SU-DHL-6 (cell line): ENCODE data around the gene TARDBP.

Source experiments
- H2AFZ ChIP-seq: fragments of 200-600 bp; sonication (generic); 2 replicates; pipeline ENCODE4 v1.6.1; 2014; ENCODE audit warnings: low read depth, mild to moderate bottlenecking, moderate library complexity, mixed read lengths, antibody characterized with exemption, low read length; ENCODE audit not compliant: severe bottlenecking
- H3F3A ChIP-seq: fragments of 200-600 bp; shearing (Covaris generic); 2 replicates; pipeline ENCODE4 v1.6.0; 2016; ENCODE audit warnings: antibody characterized with exemption, mild to moderate bottlenecking; ENCODE audit not compliant: insufficient read depth
- H3K27ac ChIP-seq: fragments of 200-600 bp; sonication (generic); 2 replicates; pipeline ENCODE4 v1.5.1; 2016; ENCODE audit warnings: low read depth, mild to moderate bottlenecking, low read length, moderate library complexity, mixed read lengths
- H3K27me3 ChIP-seq: fragments of 200-600 bp; sonication (generic), shearing (Covaris generic); 2 replicates; pipeline ENCODE4 v1.6.0; 2014; ENCODE audit warnings: mild to moderate bottlenecking, low read length
- H3K36me3 ChIP-seq: fragments of 200-600 bp; sonication (generic); 2 replicates; pipeline ENCODE4 v1.6.1; 2014; ENCODE audit warnings: mild to moderate bottlenecking, low read length, mixed read lengths
- H3K4me2 ChIP-seq: fragments of 300-600, 200-600 bp; shearing (Covaris generic), sonication (generic); 2 replicates; pipeline ENCODE4 v1.6.0; 2014; ENCODE audit warnings: low read length, low read depth, mild to moderate bottlenecking; ENCODE audit not compliant: poor library complexity, severe bottlenecking
- H3K4me3 ChIP-seq: fragments of 200-600 bp; sonication (generic); 2 replicates; pipeline ENCODE4 v1.5.1; 2014; ENCODE audit warnings: antibody characterized with exemption, low read length, mild to moderate bottlenecking, mixed read lengths; ENCODE audit not compliant: insufficient read depth, poor library complexity, severe bottlenecking
- H3K79me2 ChIP-seq: fragments of 200-600 bp; sonication (generic); 2 replicates; pipeline ENCODE4 v1.6.1; 2014; ENCODE audit warnings: mild to moderate bottlenecking, low read length, moderate library complexity; ENCODE audit not compliant: insufficient read depth
- H3K9ac ChIP-seq: fragments of 200-600 bp; sonication (generic); 2 replicates; pipeline ENCODE4 v1.7.0; 2014; ENCODE audit warnings: mild to moderate bottlenecking, low read length
- H3K9me2 ChIP-seq: fragments of 200-600 bp; sonication (generic); replicated peaks from 2 replicates; pipeline ENCODE4 v1.6.1; 2014; ENCODE audit warnings: low read length; ENCODE audit not compliant: insufficient read depth
- H3K9me3 ChIP-seq: fragments of 200-600 bp; sonication (generic); 2 replicates; pipeline ENCODE4 v1.6.1; 2014; ENCODE audit warnings: low read length, mixed read lengths; ENCODE audit not compliant: insufficient read depth
- H4K20me1 ChIP-seq: fragments of 200-600 bp; sonication (generic); 2 replicates; pipeline ENCODE4 v1.6.1; 2014; ENCODE audit warnings: low read depth, mild to moderate bottlenecking, antibody characterized with exemption, low read length, moderate library complexity, mixed read lengths
- EZH2phosphoT487 ChIP-seq: fragments of 200-600 bp; sonication (generic), shearing (Covaris generic); conservative IDR thresholded peaks from 2 replicates; pipeline ENCODE4 v1.6.1; 2018; ENCODE audit warnings: mild to moderate bottlenecking, antibody characterized with exemption, low read length, moderate library complexity, mixed read lengths
- TF ChIP-seq, protein P1 (sequence below): fragments of 200-600 bp; sonication (generic); IDR thresholded peaks from one replicate; pipeline ENCODE4 v1.5.1; 2017; ENCODE audit warnings: antibody characterized with exemption, mild to moderate bottlenecking, low read length, moderate library complexity; ENCODE audit not compliant: insufficient read depth, poor library complexity, severe bottlenecking

Gene TARDBP

GRCh38 chr1:11024154-11024873 lies 11.9 kb downstream of the TARDBP start:
- Histone ChIP-seq H3K79me2 (peaks cover 2% of the 10 kb centered on the region; the same call in 1 of the 2 replicates), H3F3A (peaks cover 22% of the 10 kb centered on the region), H3K9me2 (no peaks in the 10 kb centered on the region), H3K27ac (no peak overlapping the region), H3K9me3 (no peaks in the 10 kb centered on the region), H3K4me3 (no peak overlapping the region), H3K36me3 (peaks cover 48% of the 10 kb centered on the region), H3K27me3 (no peaks in the 10 kb centered on the region), H2AFZ (no peak overlapping the region), H4K20me1 (peaks cover 11% of the 10 kb centered on the region), H3K9ac (no peak overlapping the region), H3K4me2 (no peak overlapping the region)
- TF ChIP-seq, protein P1, sequence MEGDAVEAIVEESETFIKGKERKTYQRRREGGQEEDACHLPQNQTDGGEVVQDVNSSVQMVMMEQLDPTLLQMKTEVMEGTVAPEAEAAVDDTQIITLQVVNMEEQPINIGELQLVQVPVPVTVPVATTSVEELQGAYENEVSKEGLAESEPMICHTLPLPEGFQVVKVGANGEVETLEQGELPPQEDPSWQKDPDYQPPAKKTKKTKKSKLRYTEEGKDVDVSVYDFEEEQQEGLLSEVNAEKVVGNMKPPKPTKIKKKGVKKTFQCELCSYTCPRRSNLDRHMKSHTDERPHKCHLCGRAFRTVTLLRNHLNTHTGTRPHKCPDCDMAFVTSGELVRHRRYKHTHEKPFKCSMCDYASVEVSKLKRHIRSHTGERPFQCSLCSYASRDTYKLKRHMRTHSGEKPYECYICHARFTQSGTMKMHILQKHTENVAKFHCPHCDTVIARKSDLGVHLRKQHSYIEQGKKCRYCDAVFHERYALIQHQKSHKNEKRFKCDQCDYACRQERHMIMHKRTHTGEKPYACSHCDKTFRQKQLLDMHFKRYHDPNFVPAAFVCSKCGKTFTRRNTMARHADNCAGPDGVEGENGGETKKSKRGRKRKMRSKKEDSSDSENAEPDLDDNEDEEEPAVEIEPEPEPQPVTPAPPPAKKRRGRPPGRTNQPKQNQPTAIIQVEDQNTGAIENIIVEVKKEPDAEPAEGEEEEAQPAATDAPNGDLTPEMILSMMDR, result no peak
- no peak for TF ChIP-seq EZH2phosphoT487

DNA sequence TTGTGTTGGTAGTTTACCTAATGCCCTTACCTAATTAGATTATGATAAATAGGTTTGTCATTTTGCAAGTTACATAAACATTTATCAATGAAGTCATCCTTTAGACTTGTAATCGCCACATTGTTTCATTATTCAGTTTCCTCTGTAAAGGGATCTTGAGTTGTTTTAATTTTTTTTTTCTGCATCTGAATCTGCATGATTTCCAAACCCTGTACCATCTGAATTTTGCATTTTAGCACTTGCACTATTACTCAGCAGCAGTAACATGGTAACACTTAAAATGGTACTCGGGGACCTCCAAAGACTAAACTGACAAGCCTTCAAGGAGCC lies 12.4 kb downstream of the TARDBP start:
- Histone ChIP-seq H3F3A (peaks cover 22% of the 10 kb centered on the region), H3K9ac (no peak overlapping the region), H3K4me2 (no peak overlapping the region), H2AFZ (no peak overlapping the region), H4K20me1 (peaks cover 11% of the 10 kb centered on the region), H3K4me3 (no peak overlapping the region), H3K27me3 (no peaks in the 10 kb centered on the region), H3K9me3 (no peaks in the 10 kb centered on the region), H3K79me2 (no peaks in the 10 kb centered on the region), H3K27ac (no peak overlapping the region), H3K9me2 (no peaks in the 10 kb centered on the region), H3K36me3 (peaks cover 47% of the 10 kb centered on the region)
- TF ChIP-seq EZH2phosphoT487, result no peak
- TF ChIP-seq, protein P1, result no peak

DNA sequence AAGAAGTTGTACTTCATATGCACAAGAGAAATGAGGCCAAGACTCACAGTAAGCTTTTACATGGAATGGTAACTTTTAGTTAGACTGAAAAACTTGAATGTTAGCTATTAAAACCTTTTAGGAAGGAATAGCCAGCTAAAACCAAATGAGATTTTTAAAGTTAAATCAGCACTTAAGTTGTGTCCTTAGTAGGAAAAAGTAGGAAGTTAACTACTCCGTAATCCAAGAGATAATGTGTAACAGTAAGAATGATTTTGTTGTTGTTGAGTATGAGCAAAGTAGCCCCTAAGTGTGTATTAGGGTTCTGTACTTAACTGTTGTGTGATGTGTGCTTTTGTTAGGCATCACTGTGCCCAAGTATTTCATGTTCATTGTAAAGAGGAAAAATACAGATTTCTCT lies 13.2 kb downstream of the TARDBP start:
- H3K9me3 ChIP-seq, result no peaks in the 10 kb centered on the region

More for the DNA sequence above, 13.2 kb downstream of the TARDBP start:
- Histone ChIP-seq H3K36me3 (peaks cover 42% of the 10 kb centered on the region), H3K4me2 (no peak overlapping the region), H3K79me2 (no peaks in the 10 kb centered on the region), H3F3A (peaks cover 22% of the 10 kb centered on the region), H3K9ac (no peak overlapping the region), H2AFZ (no peak overlapping the region), H4K20me1 (peaks cover 11% of the 10 kb centered on the region), H3K9me2 (no peaks in the 10 kb centered on the region), H3K4me3 (no peak overlapping the region), H3K27ac (no peak overlapping the region), H3K27me3 (no peaks in the 10 kb centered on the region)
- TF ChIP-seq, protein P1, result no peak
- TF ChIP-seq EZH2phosphoT487, result no peak
